Measurements from ENCODE around the gene MYEF2. TPM values are rescaled to one million over a fixed set of nuclear protein-coding genes. Genes with fewer than 3 reads are reported as not detected.

The MYEF2 gene
- total RNA-seq, 1 experiment from 2014 or later = 111 TPM

GRCh38 chr15:48090115-48090514, 88.0 kb downstream of the MYEF2 start (continued):
- TF ChIP-seq CDX4 (CRISPR knock-in tag; IDR thresholded peaks at IDR 0.05; ENCODE audit: borderline replicate concordance) (no peak), NFE2L1 (CRISPR knock-in tag; IDR thresholded peaks at IDR 0.05) (no peak), IRF2 (CRISPR knock-in tag; IDR thresholded peaks at IDR 0.05; ENCODE audit: borderline replicate concordance, low read depth) (no peak), NR3C1 (CRISPR knock-in tag; conservative IDR thresholded peaks at IDR 0.05; ENCODE audit: low read depth) (no peak)

GRCh38 chr15:48089702-48090101, 88.4 kb downstream of the MYEF2 start:
- ATAC-seq = no peak
- TF ChIP-seq AFF4 (CRISPR knock-in tag; IDR thresholded peaks at IDR 0.05; ENCODE audit: borderline replicate concordance) (no peak), TEAD1 (CRISPR knock-in tag; IDR thresholded peaks at IDR 0.05) (no peak), TEAD4 (CRISPR knock-in tag; IDR thresholded peaks at IDR 0.05) (no peak), JAZF1 (CRISPR knock-in tag; IDR thresholded peaks at IDR 0.05) (no peak), ZNF425 (CRISPR knock-in tag; conservative IDR thresholded peaks at IDR 0.05) (no peak), RELA (CRISPR knock-in tag; IDR thresholded peaks at IDR 0.05; ENCODE audit: borderline replicate concordance) (no peak), MAX (CRISPR knock-in tag; IDR thresholded peaks at IDR 0.05) (no peak), STAT6 (CRISPR knock-in tag; conservative IDR thresholded peaks at IDR 0.05; ENCODE audit: low read depth) (no peak), NFE2L1 (CRISPR knock-in tag; IDR thresholded peaks at IDR 0.05) (no peak), NR2C2 (CRISPR knock-in tag; IDR thresholded peaks at IDR 0.05) (no peak), ZNF416 (CRISPR knock-in tag; IDR thresholded peaks at IDR 0.05) (no peak), ZNF263 (CRISPR knock-in tag; IDR thresholded peaks at IDR 0.05; ENCODE audit: low read depth) (no peak), E2F1 (CRISPR knock-in tag; IDR thresholded peaks at IDR 0.05) (no peak), NFATC4 (CRISPR knock-in tag; IDR thresholded peaks at IDR 0.05) (no peak)

More at GRCh38 chr15:48089702-48090101, 88.4 kb downstream of the MYEF2 start:
- H3K27ac Mint-ChIP-seq = no peak overlapping the region
- H3K9me3 Mint-ChIP-seq = peaks cover 23% of the 10 kb centered on the region
- H3K4me3 Mint-ChIP-seq = no peak overlapping the region
- no peaks in the 10 kb centered on the region; the same call in 1 of the 2 replicates for H3K27me3 Mint-ChIP-seq (ENCODE audit: low read depth)
- ChIA-PET CTCF (no interaction called here), POLR2A (no interaction called here)
- no peak for DNase-seq (ENCODE audit: low spot score)
- peaks cover 14% of the 10 kb centered on the region for H3K36me3 Mint-ChIP-seq
- peaks cover 5% of the 10 kb centered on the region for H3K4me1 Mint-ChIP-seq

Data from WTC11 (cell line).